ENCODE data around the gene ARID3A. TPM values are rescaled to one million over a fixed set of nuclear protein-coding genes. Genes with fewer than 3 reads are reported as not detected.
"Not testable (repeated sequence)": the region's sequence is repeated elsewhere in the genome, so short reads cannot be mapped to it uniquely, and the experiment has no call there.

ARID3A gene
- total RNA-seq, 1 experiment from 2014 or later: 10.2 TPM

DNA sequence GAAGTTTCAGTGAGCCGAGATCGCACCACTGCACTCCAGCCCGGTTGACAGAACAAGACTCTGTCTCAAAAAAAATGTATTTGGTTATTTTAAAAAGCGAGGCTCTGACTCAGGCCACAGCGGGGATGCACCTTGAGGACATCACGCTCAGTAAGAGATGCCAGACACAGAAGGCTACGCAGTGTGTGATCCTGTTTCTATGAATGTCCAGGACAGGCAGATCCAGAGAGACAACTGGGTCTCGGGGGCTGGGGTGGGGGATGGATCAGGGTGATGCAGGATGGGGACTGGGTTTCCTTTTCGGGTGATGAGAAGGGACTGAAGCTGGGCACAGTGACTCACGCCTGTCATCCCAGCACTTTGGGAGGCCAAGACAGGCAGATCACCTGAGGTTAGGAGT is 38.2 kb upstream of the ARID3A start:
- H3K27ac Mint-ChIP-seq (ENCODE audit: low read depth, unreplicated experiment): no peak overlapping the region
- CTCF ChIA-PET: no interaction called here
- no peaks in the 10 kb centered on the region for H3K27me3 Mint-ChIP-seq (ENCODE audit: insufficient read depth, unreplicated experiment)
- POLR2A ChIA-PET: no interaction called here
- no peak overlapping the region for H3K4me3 Mint-ChIP-seq (ENCODE audit: unreplicated experiment)
- no peaks in the 10 kb centered on the region for H3K9me3 Mint-ChIP-seq (ENCODE audit: unreplicated experiment)
- intact Hi-C loops (cut with micrococcal nuclease): no loop called here
- peaks cover 44% of the 10 kb centered on the region for H3K36me3 Mint-ChIP-seq (ENCODE audit: insufficient read depth, unreplicated experiment)
- peaks cover 9% of the 10 kb centered on the region for H3K4me1 Mint-ChIP-seq (ENCODE audit: insufficient read depth, unreplicated experiment)
- TF ChIP-seq, protein P1, sequence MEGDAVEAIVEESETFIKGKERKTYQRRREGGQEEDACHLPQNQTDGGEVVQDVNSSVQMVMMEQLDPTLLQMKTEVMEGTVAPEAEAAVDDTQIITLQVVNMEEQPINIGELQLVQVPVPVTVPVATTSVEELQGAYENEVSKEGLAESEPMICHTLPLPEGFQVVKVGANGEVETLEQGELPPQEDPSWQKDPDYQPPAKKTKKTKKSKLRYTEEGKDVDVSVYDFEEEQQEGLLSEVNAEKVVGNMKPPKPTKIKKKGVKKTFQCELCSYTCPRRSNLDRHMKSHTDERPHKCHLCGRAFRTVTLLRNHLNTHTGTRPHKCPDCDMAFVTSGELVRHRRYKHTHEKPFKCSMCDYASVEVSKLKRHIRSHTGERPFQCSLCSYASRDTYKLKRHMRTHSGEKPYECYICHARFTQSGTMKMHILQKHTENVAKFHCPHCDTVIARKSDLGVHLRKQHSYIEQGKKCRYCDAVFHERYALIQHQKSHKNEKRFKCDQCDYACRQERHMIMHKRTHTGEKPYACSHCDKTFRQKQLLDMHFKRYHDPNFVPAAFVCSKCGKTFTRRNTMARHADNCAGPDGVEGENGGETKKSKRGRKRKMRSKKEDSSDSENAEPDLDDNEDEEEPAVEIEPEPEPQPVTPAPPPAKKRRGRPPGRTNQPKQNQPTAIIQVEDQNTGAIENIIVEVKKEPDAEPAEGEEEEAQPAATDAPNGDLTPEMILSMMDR (IDR thresholded peaks at IDR 0.05; ENCODE audit: unreplicated experiment): no peak
- no peak for DNase-seq (ENCODE audit: unreplicated experiment)
- no TSS peak for BruUV-seq (replicated peaks)

DNA sequence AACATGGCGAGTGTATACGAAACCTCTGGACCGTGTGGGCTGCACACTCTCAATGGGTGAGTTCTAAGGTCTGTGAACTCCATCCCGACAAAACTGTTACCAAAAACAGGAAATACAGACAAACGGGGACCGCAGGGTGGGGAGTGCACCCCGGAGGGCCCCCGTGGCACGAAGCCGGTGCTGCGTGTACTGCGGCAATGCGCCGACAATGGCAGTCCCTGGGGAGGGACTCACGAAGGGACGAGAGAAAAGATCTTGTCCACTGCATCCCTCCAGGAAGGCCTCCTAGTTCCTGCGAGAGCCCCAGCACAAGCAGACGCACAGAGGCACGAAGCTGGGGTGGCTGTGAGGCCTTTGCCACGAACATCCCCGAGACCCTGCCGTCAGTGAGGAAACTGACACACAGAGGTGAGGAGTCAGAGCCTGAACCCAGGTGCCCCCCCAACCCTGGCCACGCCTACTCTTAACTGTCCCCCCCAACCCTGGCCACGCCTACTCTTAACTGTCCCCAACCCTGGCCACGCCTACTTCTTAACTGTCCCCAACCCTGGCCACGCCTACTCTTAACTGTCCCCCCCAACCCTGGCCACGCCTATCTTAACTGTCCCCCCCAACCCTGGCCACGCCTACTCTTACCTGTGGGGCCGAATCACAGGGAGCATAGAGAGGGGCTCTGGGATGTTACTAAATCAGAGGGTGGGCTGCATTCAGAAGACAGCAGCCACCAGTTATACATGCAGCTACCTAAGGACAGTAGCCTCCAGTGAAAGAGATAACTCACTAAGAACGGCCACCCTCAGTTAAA is 37.1 kb upstream of the ARID3A start:
- peaks cover 45% of the 10 kb centered on the region for H3K36me3 Mint-ChIP-seq (ENCODE audit: insufficient read depth, unreplicated experiment)

DNA sequence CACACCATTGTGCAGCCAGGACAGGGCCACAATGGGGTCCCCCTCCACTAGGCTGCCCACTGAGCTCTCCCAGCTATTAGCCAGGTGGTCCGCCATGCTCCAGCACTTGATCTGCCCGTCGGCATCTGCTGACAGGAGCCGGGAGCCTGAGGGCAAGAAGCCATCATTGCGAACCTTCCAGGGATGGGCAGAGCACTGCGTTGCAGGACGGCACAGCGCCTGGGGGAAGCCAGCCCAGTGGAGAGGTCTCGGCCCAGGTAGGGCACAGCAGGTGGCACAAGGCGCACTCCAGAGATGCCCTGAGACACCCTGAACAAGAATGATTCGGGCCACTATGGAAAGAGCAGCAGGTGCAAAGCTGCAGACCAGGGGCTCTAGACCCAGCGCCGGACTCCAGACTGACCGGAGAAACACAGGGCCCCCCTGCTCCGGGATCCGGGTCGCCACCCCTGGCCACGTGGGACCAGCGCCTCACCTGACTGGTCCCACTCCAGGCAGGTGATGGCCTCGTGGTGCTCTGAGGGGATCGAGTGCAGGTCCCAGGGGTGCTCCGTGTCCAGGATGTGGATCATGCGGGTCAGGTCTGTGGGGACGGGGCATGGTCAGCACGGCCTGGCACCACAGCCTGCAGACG is 36.1 kb upstream of the ARID3A start:
- TF ChIP-seq, protein P1 (IDR thresholded peaks at IDR 0.05; ENCODE audit: unreplicated experiment): no peak
- Mint-ChIP-seq H3K4me1 (ENCODE audit: insufficient read depth, unreplicated experiment) (peaks cover 7% of the 10 kb centered on the region), H3K9me3 (ENCODE audit: unreplicated experiment) (no peaks in the 10 kb centered on the region), H3K4me3 (ENCODE audit: unreplicated experiment) (no peak overlapping the region), H3K36me3 (ENCODE audit: insufficient read depth, unreplicated experiment) (peaks cover 35% of the 10 kb centered on the region), H3K27ac (ENCODE audit: low read depth, unreplicated experiment) (no peak overlapping the region), H3K27me3 (ENCODE audit: insufficient read depth, unreplicated experiment) (no peaks in the 10 kb centered on the region)
- DNase-seq (ENCODE audit: unreplicated experiment): no peak
- intact Hi-C loops (cut with micrococcal nuclease): no loop called here
- CTCF ChIA-PET: no interaction called here
- no TSS peak for BruUV-seq (replicated peaks)
- POLR2A ChIA-PET: no interaction called here

More for the DNA sequence above, 37.1 kb upstream of the ARID3A start:
- no peaks in the 10 kb centered on the region for H3K27me3 Mint-ChIP-seq (ENCODE audit: insufficient read depth, unreplicated experiment)
- H3K9me3 Mint-ChIP-seq (ENCODE audit: unreplicated experiment): no peaks in the 10 kb centered on the region
- CTCF ChIA-PET: no interaction called here
- intact Hi-C loops (cut with micrococcal nuclease): no loop called here
- no peak for DNase-seq (ENCODE audit: unreplicated experiment)
- POLR2A ChIA-PET: no interaction called here
- H3K4me3 Mint-ChIP-seq (ENCODE audit: unreplicated experiment): no peak overlapping the region
- peaks cover 10% of the 10 kb centered on the region for H3K4me1 Mint-ChIP-seq (ENCODE audit: insufficient read depth, unreplicated experiment)
- TSS peak; percentile 29 for BruUV-seq (replicated peaks)
- TF ChIP-seq, protein P1 (IDR thresholded peaks at IDR 0.05; ENCODE audit: unreplicated experiment): no peak
- no peak overlapping the region for H3K27ac Mint-ChIP-seq (ENCODE audit: low read depth, unreplicated experiment)

DNA sequence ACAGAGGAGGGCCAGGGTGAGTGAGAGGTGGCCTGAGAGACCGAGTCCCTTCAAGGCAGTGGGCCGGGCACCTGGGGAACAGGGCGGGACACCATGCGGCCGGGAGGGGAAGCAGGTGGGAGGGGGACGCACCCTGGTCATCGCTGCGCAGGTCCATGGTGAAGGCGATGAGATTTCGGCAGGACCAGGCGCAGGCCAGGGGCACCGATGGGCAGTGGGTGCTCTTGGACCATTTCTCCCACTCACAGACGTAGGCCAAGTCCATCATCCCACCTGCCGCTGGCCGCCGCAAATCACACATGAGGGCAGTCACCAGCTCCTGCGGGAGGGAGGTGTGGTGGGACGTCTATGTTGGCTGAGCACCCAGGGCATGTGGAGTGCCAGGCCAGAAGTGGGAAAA is 35.0 kb upstream of the ARID3A start:
- Mint-ChIP-seq H3K4me1 (ENCODE audit: insufficient read depth, unreplicated experiment) (peaks cover 7% of the 10 kb centered on the region), H3K27ac (ENCODE audit: low read depth, unreplicated experiment) (no peak overlapping the region), H3K27me3 (ENCODE audit: insufficient read depth, unreplicated experiment) (no peaks in the 10 kb centered on the region), H3K9me3 (ENCODE audit: unreplicated experiment) (no peaks in the 10 kb centered on the region), H3K36me3 (ENCODE audit: insufficient read depth, unreplicated experiment) (peaks cover 27% of the 10 kb centered on the region), H3K4me3 (ENCODE audit: unreplicated experiment) (peak overlapping the region; percentile 82)
- TF ChIP-seq, protein P1 (IDR thresholded peaks at IDR 0.05; ENCODE audit: unreplicated experiment): no peak
- intact Hi-C loops (cut with micrococcal nuclease): no loop called here
- ChIA-PET CTCF (no interaction called here), POLR2A (interaction anchor here (0.6 to 0.8 kb wide), 2 partner anchors 17 to 291 kb away, joined by 3 read pairs; no protein-coding TSS in a partner anchor)
- BruUV-seq (replicated peaks): no TSS peak
- no peak for DNase-seq (ENCODE audit: unreplicated experiment)

DNA sequence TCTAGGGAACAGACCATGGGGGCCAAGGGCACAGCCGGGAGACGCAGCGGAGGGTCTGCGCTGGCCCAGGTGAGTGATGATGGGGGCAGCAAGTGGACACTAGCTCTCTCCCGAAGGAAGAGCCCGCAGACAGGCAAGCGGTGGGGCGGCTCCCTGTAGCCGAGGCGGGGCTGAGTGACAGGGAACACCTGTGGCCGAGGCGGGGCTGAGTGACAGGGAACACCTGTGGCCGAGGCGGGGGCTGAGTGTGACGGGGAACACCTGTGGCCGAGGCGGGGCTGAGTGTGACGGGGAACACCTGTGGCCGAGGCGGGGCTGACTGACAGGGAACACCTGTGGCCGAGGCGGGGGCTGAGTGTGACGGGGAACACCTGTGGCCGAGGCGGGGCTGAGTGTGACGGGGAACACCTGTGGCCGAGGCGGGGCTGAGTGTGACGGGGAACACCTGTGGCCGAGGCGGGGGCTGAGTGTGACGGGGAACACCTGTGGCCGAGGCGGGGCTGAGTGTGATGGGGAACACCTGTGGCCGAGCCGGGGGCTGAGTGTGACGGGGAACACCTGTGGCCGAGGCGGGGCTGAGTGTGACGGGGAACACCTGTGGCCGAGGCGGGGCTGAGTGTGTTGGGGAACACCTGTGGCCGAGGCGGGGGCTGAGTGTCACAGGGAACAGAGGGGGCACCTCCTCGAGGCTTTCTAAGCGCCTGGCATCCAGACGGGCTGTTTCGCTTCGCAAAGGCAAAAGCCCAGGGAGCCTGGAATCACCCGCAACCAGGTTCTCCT is 34.2 kb upstream of the ARID3A start:
- POLR2A ChIA-PET: interaction anchor here (0.8 kb wide), 1 partner anchor 18 kb away, joined by 3 read pairs; no protein-coding TSS in a partner anchor
- intact Hi-C loops (cut with micrococcal nuclease); H3K4me1 Mint-ChIP-seq (ENCODE audit: insufficient read depth, unreplicated experiment); H3K9me3 Mint-ChIP-seq (ENCODE audit: unreplicated experiment); BruUV-seq (replicated peaks); DNase-seq (ENCODE audit: unreplicated experiment); H3K27me3 Mint-ChIP-seq (ENCODE audit: insufficient read depth, unreplicated experiment); H3K27ac Mint-ChIP-seq (ENCODE audit: low read depth, unreplicated experiment); CTCF ChIA-PET: not testable (repeated sequence)
- peaks cover 22% of the 10 kb centered on the region for H3K36me3 Mint-ChIP-seq (ENCODE audit: insufficient read depth, unreplicated experiment)
- peak overlapping the region; percentile 82 for H3K4me3 Mint-ChIP-seq (ENCODE audit: unreplicated experiment)
